ENCODE measurements around the gene TENM4. TPM values are rescaled to one million over a fixed set of nuclear protein-coding genes. Genes with fewer than 3 reads are reported as not detected.

Gene TENM4
- total RNA-seq, 1 donor from 2014 or later, result 27.2 TPM

GRCh38 chr11:78780889-78781288, 659.9 kb downstream of the TENM4 start:
- DNase-seq, result no peak

GRCh38 chr11:78773492-78773891, 667.3 kb downstream of the TENM4 start:
- no peak for DNase-seq

- no peak for DNase-seq
These were observed 667.8 kb downstream of the TENM4 start for GRCh38 chr11:78773077-78773476.

- no peak for DNase-seq
These were observed 668.6 kb downstream of the TENM4 start for GRCh38 chr11:78772186-78772585.

- DNase-seq, result no peak
These were observed 669.9 kb downstream of the TENM4 start for GRCh38 chr11:78770931-78771330.

GRCh38 chr11:78768971-78769370, 671.9 kb downstream of the TENM4 start:
- DNase-seq, result no peak

- no peak for DNase-seq
These were observed 672.5 kb downstream of the TENM4 start for GRCh38 chr11:78768345-78768744.

GRCh38 chr11:78767027-78767932, 673.5 kb downstream of the TENM4 start:
- DNase-seq, result no peak

- no peak for DNase-seq
These were observed 675.9 kb downstream of the TENM4 start for GRCh38 chr11:78764946-78765345.

- no peak for DNase-seq
These were observed 677.2 kb downstream of the TENM4 start for GRCh38 chr11:78763664-78764063.

- DNase-seq, result no peak
These were observed 678.7 kb downstream of the TENM4 start for GRCh38 chr11:78762105-78762504.

GRCh38 chr11:78759071-78759470, 681.8 kb downstream of the TENM4 start:
- DNase-seq, result no peak

GRCh38 chr11:78753297-78753696, 687.5 kb downstream of the TENM4 start:
- no peak for DNase-seq

GRCh38 chr11:78752494-78752893, 688.3 kb downstream of the TENM4 start:
- DNase-seq, result no peak

GRCh38 chr11:78748918-78749690, 691.7 kb downstream of the TENM4 start:
- DNase-seq, result no peak

- no peak for DNase-seq
These were observed 695.9 kb downstream of the TENM4 start for GRCh38 chr11:78744949-78745348.

- no peak for DNase-seq
These were observed 696.6 kb downstream of the TENM4 start for GRCh38 chr11:78744202-78744601.

- no peak for DNase-seq
These were observed 698.4 kb downstream of the TENM4 start for GRCh38 chr11:78742430-78742829.

GRCh38 chr11:78741741-78742140, 699.1 kb downstream of the TENM4 start:
- no peak for DNase-seq

- peak; percentile 7 for DNase-seq
These were observed 700.4 kb downstream of the TENM4 start for GRCh38 chr11:78740199-78741071.

- DNase-seq, result no peak
These were observed 702.9 kb downstream of the TENM4 start for GRCh38 chr11:78737891-78738290.

- DNase-seq, result no peak
These were observed 703.5 kb downstream of the TENM4 start for GRCh38 chr11:78737301-78737700.

All from skin of body (tissue), 2 donors.